ENCODE measurements around the gene ZNF536.
"Not testable (repeated sequence)": the region's sequence is repeated elsewhere in the genome, so short reads cannot be mapped to it uniquely, and the experiment has no call there.

ZNF536 gene

DNA sequence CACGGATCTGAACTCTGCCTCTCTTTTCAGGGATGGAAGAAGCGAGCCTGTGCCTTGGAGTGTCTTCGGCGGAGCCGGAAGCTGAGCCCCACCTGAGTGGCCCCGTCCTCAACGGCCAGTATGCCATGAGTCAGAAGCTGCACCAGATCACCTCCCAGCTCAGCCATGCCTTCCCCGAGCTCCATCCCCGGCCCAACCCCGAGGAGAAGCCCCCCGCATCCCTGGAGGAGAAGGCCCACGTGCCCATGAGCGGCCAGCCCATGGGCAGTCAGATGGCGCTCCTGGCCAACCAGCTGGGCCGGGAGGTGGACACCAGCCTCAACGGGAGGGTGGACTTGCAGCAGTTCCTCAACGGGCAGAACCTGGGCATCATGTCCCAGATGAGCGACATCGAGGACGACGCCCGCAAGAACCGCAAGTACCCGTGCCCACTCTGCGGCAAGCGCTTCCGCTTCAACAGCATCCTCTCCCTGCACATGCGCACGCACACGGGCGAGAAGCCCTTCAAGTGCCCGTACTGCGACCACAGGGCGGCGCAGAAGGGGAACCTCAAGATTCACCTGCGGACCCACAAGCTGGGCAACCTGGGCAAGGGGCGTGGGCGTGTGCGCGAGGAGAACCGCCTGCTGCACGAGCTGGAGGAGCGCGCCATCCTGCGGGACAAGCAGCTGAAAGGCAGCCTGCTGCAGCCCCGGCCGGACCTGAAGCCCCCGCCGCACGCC lies 71.5 kb downstream of the ZNF536 start:
- no peak for DNase-seq (ENCODE audit: extremely low read depth, low read depth)

DNA sequence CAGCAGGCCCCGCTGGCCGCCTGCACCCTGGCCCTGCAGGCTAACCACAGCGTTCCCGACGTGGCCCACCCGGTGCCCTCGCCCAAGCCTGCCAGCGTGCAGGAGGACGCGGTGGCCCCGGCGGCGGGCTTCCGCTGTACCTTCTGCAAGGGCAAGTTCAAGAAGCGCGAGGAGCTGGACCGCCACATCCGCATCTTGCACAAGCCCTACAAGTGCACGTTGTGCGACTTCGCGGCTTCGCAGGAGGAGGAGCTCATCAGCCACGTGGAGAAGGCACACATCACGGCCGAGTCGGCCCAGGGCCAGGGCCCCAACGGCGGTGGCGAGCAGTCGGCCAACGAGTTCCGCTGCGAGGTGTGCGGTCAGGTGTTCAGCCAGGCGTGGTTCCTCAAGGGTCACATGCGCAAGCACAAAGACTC lies 72.1 kb downstream of the ZNF536 start:
- TF ChIP-seq, protein P1, sequence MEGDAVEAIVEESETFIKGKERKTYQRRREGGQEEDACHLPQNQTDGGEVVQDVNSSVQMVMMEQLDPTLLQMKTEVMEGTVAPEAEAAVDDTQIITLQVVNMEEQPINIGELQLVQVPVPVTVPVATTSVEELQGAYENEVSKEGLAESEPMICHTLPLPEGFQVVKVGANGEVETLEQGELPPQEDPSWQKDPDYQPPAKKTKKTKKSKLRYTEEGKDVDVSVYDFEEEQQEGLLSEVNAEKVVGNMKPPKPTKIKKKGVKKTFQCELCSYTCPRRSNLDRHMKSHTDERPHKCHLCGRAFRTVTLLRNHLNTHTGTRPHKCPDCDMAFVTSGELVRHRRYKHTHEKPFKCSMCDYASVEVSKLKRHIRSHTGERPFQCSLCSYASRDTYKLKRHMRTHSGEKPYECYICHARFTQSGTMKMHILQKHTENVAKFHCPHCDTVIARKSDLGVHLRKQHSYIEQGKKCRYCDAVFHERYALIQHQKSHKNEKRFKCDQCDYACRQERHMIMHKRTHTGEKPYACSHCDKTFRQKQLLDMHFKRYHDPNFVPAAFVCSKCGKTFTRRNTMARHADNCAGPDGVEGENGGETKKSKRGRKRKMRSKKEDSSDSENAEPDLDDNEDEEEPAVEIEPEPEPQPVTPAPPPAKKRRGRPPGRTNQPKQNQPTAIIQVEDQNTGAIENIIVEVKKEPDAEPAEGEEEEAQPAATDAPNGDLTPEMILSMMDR (IDR thresholded peaks at IDR 0.05; ENCODE audit: low read depth, low read length, missing control alignments): no peak
- no peak overlapping the region for H3K4me3 ChIP-seq (replicated peaks; ENCODE audit: low read depth, low read length)
- DNase-seq (ENCODE audit: extremely low read depth, low read depth): no peak

More for the DNA sequence above, 71.5 kb downstream of the ZNF536 start:
- TF ChIP-seq, protein P1 (IDR thresholded peaks at IDR 0.05; ENCODE audit: low read depth, low read length, missing control alignments): no peak
- H3K4me3 ChIP-seq (replicated peaks; ENCODE audit: low read depth, low read length): no peak overlapping the region

DNA sequence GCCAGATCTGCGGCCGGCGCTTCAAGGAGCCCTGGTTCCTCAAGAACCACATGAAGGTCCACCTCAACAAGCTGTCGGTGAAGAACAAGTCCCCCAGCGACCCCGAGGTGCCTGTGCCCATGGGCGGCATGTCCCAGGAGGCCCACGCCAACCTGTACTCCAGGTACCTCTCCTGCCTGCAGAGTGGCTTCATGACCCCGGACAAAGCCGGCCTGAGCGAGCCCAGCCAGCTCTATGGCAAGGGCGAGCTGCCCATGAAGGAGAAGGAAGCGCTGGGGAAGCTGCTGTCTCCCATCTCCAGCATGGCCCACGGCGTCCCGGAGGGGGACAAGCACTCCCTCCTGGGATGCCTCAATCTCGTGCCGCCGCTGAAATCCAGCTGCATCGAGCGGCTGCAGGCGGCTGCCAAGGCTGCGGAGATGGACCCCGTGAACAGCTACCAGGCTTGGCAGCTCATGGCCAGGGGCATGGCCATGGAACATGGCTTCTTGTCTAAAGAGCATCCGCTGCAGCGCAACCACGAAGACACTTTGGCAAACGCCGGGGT lies 72.6 kb downstream of the ZNF536 start:
- TF ChIP-seq, protein P1 (IDR thresholded peaks at IDR 0.05; ENCODE audit: low read depth, low read length, missing control alignments): no peak
- H3K4me3 ChIP-seq (replicated peaks; ENCODE audit: low read depth, low read length): no peak overlapping the region
- no peak for DNase-seq (ENCODE audit: extremely low read depth, low read depth)

DNA sequence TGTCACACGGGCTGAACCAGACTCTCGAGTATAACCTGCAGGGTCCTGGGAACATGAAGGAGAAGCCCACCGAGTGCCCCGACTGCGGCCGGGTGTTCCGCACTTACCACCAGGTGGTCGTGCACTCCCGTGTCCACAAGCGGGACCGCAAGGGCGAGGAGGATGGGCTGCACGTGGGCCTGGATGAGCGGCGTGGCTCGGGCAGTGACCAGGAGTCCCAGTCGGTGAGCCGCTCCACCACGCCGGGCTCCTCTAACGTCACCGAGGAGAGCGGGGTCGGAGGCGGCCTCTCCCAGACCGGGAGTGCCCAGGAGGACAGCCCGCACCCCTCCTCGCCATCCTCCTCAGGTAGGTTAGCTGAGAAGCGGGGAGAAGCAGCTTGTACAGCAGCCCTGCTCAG lies 73.2 kb downstream of the ZNF536 start:
- TF ChIP-seq, protein P1 (IDR thresholded peaks at IDR 0.05; ENCODE audit: low read depth, low read length, missing control alignments): no peak
- no peak for DNase-seq (ENCODE audit: extremely low read depth, low read depth)
- no peak overlapping the region for H3K4me3 ChIP-seq (replicated peaks; ENCODE audit: low read depth, low read length)

DNA sequence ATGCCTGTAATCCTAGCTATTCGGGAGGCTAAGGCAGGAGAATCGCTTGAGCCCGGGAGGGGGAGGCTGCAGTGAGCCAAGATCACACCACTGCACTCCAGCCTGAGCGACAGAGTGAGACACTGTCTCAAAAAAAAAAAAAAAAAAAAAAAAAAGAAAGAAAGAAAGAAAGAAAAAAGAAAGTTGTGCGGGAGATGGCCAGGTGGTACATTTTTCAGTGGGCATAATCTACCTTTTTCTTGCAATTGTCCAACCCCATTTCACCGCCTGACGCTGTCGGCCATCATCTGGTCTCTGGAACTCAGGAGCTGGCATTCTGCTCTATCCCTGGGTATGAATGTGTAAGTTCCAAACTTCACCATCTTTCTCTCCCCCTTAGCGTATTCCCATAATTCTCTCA lies 73.9 kb downstream of the ZNF536 start:
- not testable (repeated sequence) for H3K4me3 ChIP-seq (replicated peaks; ENCODE audit: low read depth, low read length); DNase-seq (ENCODE audit: extremely low read depth, low read depth)

DNA sequence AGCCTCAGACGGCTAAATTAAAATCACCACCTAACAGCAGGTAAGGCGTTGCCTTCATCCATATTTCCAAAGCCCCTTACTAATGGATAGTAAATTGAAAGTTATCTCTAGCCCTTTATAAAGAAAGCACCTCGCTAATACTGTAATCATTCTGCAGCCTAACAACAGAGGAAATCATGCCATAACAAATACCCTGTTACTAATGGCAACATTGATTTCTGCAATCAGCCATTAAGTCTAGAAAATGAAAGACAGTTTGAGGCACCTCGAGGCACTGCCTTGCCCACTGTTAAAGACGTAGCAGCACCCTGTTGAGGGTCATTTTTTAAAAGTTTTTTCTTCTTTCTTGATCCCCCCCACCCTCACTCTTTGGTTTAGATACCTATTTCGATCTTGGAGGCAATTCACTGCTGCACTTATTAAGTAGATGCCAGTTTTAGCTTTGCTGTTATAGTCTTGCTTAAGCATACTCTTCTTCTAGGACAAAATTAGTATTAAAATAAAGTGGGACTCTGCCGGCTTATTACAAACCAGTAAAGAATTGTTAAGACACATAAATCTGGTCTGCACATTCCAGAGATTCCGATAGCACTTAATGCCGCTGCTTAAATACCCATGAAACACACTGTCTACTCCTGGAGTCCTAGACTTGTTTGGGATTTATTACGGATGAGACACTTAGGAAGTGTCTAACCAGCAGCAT lies 74.8 kb downstream of the ZNF536 start:
- DNase-seq (ENCODE audit: extremely low read depth, low read depth): no peak
- TF ChIP-seq, protein P1 (IDR thresholded peaks at IDR 0.05; ENCODE audit: low read depth, low read length, missing control alignments): no peak
- H3K4me3 ChIP-seq (replicated peaks; ENCODE audit: low read depth, low read length): no peak overlapping the region

DNA sequence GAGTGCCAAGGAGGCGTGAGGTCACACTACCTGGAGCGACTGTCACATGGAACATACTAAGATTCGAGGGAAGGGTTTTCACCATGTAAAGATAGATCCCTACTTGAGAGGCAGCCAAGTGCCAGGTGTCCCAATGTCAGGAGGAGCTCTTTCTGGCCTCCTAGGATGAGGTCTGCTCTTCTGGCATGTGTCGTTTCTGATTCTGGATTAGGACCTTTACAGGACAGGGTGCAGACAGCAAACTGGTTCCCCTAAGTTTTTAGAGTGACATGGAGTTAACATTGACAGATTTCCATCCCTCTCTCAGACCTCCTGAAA lies 75.3 kb downstream of the ZNF536 start:
- TF ChIP-seq, protein P1 (IDR thresholded peaks at IDR 0.05; ENCODE audit: low read depth, low read length, missing control alignments): no peak
- no peak for DNase-seq (ENCODE audit: extremely low read depth, low read depth)
- no peak overlapping the region for H3K4me3 ChIP-seq (replicated peaks; ENCODE audit: low read depth, low read length)

All from HFF-Myc (cell line).